ENCODE data around the gene TOM1L2.

DNA sequence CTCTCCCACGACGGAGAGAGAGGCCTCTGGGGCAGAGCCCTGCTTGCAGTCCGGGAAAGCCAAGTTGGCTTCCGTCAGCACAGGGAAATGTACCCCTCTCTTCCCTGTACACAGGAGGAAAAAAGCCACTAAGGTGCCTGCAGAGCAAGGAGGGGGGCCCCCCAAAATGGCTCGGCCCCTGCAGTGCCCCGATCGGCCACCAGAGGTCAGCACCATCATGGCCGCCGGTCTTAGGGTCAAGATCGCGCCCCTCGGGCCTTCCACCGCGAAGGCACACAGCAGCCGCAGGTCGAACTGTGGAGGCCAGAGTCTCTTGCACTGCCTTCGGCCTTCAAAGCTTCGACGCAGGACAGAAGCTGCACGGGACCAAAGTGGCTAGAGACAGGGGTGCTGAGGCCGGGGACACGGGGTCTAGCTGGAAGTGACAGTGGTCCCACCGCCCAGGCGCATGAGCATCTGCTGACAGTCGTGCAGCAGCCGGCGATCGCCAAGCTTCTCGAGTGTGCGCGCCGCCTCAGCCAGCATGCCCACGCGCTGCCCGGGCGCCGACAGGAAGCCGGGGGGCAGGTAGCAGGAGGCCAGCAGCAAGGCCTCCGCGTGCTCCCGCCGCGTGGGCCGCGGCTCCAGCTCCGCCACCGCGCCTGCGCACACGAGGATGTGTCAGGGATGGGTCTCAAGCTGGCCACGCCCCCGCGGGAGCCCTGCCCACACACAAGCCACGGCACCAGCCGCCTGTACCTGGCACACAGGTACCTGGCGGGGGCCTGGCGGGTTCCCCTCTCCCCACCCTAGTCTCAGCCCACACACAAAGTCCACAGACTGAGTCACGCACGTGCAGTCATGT, 159.8 kb downstream of the TOM1L2 start:
- no peak for TF ChIP-seq EZH2 (IDR thresholded peaks at IDR 0.05; ENCODE audit: low read length, missing control alignments)
- TF ChIP-seq, protein P1, sequence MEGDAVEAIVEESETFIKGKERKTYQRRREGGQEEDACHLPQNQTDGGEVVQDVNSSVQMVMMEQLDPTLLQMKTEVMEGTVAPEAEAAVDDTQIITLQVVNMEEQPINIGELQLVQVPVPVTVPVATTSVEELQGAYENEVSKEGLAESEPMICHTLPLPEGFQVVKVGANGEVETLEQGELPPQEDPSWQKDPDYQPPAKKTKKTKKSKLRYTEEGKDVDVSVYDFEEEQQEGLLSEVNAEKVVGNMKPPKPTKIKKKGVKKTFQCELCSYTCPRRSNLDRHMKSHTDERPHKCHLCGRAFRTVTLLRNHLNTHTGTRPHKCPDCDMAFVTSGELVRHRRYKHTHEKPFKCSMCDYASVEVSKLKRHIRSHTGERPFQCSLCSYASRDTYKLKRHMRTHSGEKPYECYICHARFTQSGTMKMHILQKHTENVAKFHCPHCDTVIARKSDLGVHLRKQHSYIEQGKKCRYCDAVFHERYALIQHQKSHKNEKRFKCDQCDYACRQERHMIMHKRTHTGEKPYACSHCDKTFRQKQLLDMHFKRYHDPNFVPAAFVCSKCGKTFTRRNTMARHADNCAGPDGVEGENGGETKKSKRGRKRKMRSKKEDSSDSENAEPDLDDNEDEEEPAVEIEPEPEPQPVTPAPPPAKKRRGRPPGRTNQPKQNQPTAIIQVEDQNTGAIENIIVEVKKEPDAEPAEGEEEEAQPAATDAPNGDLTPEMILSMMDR (conservative IDR thresholded peaks at IDR 0.05 in 1 of 2, IDR thresholded peaks at IDR 0.05 in 1 of 2; ENCODE audit: low read depth in 1 of 2, low read length in 2 of 2): peak; percentile 87 to 94

All from fibroblast of lung (primary cell).